GM21528 (cell line): Measurements from ENCODE around the gene KRT7.

Experiments used
- ATAC-seq: cut with Tn5 transposase; IDR thresholded peaks from one replicate; pipeline ENCODE4 v1.9.1; 2021; ENCODE audit warnings: mild to moderate bottlenecking, moderate library complexity; ENCODE audit not compliant: unreplicated experiment, low FRiP score

KRT7 gene

GRCh38 chr12:52232674-52233461, at the start of gene KRT7:
TSS of gene KRT7 (plus strand) at chr12:52233243. CDS start at chr12:52233297, 54 bp downstream.
- no peak for ATAC-seq

GRCh38 chr12:52183544-52183910, 49.5 kb upstream of the KRT7 start:
- ATAC-seq, result no peak

DNA sequence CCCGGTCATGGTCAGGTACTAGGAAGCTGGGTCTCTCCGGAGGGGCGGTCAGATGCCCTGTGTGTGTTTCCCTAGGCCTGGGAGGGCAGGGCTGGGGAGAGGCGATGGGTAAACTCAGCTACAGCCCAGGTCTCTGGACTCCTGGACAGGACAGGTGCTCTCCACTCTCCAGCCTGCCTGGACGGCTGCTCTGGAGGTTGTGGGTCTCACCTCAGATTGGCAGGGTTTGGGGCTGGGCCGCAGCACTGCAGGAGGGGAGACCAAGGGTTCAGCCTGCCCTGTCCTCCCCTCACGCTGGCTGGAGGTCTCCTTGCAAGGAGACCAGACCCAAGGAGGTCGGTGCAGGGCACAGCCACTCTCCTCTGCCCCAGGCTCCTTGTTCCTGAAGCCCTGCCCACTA, 49.1 kb upstream of the KRT7 start:
- ATAC-seq, result no peak

- no peak for ATAC-seq
These were observed 48.2 kb upstream of the KRT7 start for GRCh38 chr12:52184813-52185212.

GRCh38 chr12:52185400-52185967, 47.6 kb upstream of the KRT7 start:
- ATAC-seq, result no peak

DNA sequence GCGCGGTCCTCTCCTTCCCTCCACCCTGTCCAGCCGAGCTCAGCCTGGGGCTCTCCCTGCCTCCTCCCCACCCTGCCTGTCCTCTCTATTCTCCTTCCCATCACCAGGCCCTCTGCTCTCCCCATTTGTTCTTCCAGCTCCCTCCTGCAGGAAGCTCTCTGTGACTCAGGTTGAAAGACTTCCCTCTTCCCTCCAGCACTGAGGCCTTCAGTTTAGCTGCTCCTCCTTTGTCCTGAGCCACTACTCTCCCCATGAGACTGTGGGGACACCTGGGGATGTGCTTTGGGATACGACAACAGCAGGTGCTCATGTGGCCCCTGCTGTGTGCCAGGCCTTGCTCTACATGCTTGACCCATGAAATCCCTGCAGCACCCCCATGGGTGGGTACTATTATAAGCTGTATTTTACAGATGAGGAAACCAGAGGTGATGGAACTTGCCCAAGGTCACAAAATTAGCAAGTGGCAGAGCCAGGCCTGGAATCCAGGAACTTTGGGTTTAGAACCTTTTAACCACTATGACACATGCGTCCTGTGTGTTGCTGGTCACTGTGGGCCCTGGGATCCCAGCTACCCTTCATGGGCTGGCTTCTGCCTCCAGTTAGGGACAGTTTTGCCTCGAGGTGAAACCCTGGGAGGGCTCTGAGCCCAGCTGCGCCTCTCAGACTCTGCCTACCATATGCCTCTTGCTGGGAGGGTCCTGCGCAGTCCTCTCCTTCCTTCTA, 46.8 kb upstream of the KRT7 start:
- no peak for ATAC-seq

- no peak for ATAC-seq
These were observed 45.8 kb upstream of the KRT7 start for GRCh38 chr12:52187206-52187605.

DNA sequence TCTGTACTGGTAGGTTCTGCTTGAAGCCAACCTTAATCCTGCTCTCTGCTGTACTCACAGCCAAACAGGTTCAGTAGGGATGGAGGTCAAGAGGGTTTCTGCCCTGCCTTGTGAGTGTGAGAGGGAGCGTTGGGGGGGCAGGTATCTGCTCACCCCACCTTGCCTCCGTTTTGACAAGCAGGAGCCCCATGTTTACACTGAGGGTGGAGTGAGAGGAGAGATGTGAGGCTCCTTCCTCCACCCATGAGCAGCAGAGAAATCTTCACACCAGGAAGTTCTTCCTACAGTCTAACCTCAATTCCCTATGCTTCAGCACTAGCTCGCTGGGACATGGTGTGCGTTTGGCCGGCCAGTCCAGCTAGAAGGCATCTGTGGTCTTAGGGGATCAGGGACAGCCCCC, 45.4 kb upstream of the KRT7 start:
- ATAC-seq, result no peak

GRCh38 chr12:52188658-52189057, 44.4 kb upstream of the KRT7 start:
- no peak for ATAC-seq

DNA sequence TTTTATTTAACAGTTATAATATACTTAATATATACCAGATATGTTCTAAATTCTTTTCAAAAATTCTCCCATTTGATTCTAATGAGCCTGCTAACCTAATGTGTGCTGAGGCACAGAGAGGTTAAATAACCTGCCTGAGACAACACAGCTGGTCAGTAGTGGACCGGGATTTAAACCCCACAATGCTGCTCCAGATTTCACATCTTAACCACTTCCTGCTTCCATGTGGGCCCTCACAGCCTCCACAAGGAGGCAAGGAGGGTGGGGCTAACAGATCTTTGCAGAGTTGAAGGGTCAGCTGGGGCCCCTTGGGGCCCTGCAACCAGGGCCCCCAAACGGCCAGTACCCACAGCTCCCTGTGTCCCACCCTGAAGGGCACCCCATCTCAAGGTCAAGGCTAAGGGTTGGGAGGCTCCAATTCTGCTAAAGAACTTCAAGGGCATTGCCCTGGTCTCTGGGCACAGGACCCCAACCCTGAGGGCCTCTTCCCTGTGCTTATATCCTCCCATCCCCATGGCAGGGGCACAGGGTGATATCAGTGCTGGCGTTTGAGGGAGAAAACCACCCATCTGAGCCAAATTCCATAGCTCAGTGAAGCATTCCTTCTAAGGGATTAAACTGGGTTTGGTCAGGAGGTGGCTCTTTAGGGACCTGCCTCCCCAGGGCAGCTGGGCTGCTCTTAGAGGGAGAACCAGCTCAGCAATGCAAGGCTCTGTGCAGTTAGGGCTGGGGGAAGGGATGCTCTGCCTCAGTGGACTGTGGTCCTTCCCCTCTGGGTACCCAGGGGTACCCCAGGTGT, 43.5 kb upstream of the KRT7 start:
- no peak for ATAC-seq

GRCh38 chr12:52190860-52191729, 41.9 kb upstream of the KRT7 start:
- ATAC-seq, result no peak

DNA sequence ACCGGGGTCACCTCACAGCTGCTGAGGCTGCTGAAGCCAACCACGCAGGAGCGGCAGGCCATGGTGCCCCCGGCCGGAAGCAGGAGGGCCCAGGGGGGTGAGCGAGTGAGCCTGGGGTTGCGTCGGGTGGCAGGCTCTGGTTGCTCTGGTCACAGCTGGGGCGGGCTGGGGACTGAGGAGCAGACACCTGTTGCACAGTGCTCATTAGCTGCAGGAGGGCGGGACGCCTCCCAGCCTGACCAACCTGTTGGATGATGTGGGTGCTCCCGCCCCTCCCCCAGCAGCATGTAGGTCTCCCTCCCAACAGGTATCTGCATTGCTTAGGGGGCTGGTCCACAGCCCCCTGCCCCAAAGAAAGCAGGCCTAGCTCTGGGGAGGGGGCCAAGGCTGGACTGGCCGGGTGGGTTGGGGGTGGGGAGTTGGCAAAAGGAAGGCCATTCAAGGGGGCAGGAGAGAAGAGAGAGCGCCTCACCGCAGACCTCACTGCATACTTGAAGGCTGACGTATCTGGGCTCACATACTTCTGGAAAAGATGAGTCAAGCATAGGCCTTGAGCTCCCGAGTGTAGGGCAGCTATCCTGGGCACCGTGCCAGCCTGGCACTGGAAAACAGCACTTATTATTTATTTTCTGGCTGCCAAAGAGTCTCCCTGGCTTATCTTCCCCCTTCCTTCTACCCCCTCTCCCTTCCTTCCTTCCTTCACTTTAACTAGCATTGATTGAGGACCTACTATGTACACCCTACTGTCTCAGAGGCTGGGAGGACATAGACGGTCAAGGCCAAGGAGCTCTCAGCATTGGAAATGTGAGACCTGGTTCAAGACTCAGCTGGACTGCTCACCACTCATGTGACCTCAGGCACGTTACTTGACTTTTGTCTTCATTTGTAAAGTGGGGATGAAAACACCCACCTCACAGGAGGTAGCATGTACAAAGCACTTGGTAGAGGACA, 40.9 kb upstream of the KRT7 start, which contains the start of gene KRT80:
Gene KRT80 (minus strand): TSS at position 174 of the 951 bp plus-strand sequence. CDS start 112 bp downstream, at position 62.
- no peak for ATAC-seq

DNA sequence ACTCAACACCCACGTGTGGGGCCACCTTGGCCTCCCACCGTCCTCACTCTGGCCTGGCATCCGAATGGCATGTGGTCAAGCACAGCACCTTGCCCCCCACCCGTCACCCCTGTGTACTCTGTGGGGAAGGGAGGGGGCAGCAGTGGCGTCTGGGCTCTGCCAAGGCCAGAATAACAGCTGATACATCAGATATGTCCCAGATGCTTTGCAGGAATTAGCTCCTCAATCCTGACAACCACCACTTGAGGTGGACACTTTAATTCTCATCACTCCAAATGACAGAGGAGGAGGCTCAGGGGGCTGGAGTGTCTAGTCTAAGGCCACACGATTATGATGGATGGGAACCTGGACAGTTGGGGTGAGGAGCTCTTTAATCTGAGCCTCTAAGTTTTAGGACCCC, 39.5 kb upstream of the KRT7 start:
- ATAC-seq, result no peak

GRCh38 chr12:52193991-52194390, 39.1 kb upstream of the KRT7 start:
- ATAC-seq, result no peak

- ATAC-seq, result no peak
These were observed 37.8 kb upstream of the KRT7 start for GRCh38 chr12:52195065-52195730.

- ATAC-seq, result no peak
These were observed 35.4 kb upstream of the KRT7 start for GRCh38 chr12:52197371-52198231.
